ENCODE data around the gene FOXQ1.

DNA sequence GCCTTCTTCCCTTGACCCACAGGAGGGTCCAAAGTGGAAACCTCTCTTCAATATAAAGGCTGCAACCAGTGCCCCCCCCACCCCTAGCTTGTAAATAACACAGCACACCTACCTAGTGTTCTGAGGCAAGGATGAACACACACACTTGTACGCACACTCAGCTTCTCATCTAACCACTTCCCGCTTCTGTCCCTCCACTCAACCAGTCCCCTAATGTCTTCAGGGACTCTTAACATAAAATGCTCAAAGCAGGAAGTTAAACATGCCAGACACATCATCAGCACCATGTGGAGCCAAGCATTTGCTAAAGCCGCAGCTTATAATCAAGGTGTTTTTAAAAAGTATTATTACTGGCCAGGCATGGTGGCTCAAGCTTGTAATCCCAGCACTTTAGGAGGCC, 35.3 kb downstream of the FOXQ1 start:
- TF ChIP-seq, protein P1, sequence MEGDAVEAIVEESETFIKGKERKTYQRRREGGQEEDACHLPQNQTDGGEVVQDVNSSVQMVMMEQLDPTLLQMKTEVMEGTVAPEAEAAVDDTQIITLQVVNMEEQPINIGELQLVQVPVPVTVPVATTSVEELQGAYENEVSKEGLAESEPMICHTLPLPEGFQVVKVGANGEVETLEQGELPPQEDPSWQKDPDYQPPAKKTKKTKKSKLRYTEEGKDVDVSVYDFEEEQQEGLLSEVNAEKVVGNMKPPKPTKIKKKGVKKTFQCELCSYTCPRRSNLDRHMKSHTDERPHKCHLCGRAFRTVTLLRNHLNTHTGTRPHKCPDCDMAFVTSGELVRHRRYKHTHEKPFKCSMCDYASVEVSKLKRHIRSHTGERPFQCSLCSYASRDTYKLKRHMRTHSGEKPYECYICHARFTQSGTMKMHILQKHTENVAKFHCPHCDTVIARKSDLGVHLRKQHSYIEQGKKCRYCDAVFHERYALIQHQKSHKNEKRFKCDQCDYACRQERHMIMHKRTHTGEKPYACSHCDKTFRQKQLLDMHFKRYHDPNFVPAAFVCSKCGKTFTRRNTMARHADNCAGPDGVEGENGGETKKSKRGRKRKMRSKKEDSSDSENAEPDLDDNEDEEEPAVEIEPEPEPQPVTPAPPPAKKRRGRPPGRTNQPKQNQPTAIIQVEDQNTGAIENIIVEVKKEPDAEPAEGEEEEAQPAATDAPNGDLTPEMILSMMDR (IDR thresholded peaks at IDR 0.05 in 4 of 5, conservative IDR thresholded peaks at IDR 0.05 in 1 of 5) = no peak
- no peak for TF ChIP-seq POLR2A (IDR thresholded peaks at IDR 0.05)

Measured in gastrocnemius medialis (tissue), 4 donors.